ENCODE results near the gene SIX1.

Gene SIX1

GRCh38 chr14:60658909-60659585 is 9.8 kb upstream of the SIX1 start:
- no peaks in the 10 kb centered on the region for H3K36me3 Mint-ChIP-seq
- H3K9me3 Mint-ChIP-seq = peaks cover 10% of the 10 kb centered on the region
- no peak overlapping the region for H3K4me3 Mint-ChIP-seq
- ATAC-seq = no peak
- peaks cover 27% of the 10 kb centered on the region for H3K4me1 Mint-ChIP-seq
- peaks cover 84% of the 10 kb centered on the region for H3K27me3 Mint-ChIP-seq
- no peak overlapping the region for H3K27ac Mint-ChIP-seq

- no peak for ATAC-seq
- H3K27me3 Mint-ChIP-seq = peaks cover 84% of the 10 kb centered on the region
- peaks cover 14% of the 10 kb centered on the region for H3K9me3 Mint-ChIP-seq
- peak overlapping the region; percentile 87 for H3K4me3 Mint-ChIP-seq
- H3K36me3 Mint-ChIP-seq = peaks cover 6% of the 10 kb centered on the region
- peak overlapping the region; percentile 89 for H3K27ac Mint-ChIP-seq
- H3K4me1 Mint-ChIP-seq = peaks cover 33% of the 10 kb centered on the region
Observed at GRCh38 chr14:60658211-60658690, 9.0 kb upstream of the SIX1 start.

DNA sequence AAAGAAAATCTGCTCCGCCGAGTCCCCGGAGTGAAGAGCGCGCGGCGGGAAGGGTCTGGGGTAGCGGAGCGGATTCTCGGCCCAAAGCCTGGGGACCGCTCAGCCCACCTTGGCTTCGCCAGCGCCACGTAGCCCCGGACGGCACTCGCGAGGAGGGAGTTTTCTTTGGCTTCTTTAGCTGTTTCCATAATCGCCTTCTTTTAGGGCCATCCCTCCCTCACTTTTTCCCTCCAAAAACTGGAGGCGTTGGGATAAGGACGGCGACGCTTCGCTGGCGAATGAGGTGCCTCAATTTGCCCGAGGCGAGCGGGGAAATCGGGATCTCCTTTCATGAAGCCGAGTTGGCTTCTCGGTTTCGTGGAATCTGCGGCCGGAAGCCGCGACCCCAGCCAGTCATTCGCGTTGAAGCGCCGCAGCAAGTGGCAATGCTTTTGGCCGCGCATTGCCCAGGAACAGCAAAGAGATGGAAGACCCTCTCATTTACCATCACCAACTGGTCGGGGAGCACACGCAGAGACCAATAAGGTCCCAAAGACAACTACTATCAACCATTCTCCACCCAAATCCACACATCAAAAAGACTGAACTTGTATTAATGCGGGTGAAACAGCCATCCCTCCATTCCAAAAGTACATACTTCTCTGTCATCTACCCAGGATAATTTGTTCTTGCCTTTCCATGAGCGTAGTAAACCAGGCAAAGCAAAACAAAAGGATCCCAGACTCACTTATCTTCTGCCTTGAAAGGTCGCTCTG is 8.4 kb upstream of the SIX1 start:
- ATAC-seq = no peak
- Mint-ChIP-seq H3K27ac (peak overlapping the region; percentile 89), H3K4me3 (peak overlapping the region; percentile 87), H3K27me3 (peaks cover 84% of the 10 kb centered on the region), H3K36me3 (peaks cover 6% of the 10 kb centered on the region), H3K4me1 (peaks cover 35% of the 10 kb centered on the region), H3K9me3 (peaks cover 14% of the 10 kb centered on the region)

GRCh38 chr14:60656686-60657455 is 7.6 kb upstream of the SIX1 start:
- ATAC-seq = peak; percentile 98
- Mint-ChIP-seq H3K27ac (peak overlapping the region; percentile 89), H3K9me3 (peaks cover 14% of the 10 kb centered on the region), H3K36me3 (peaks cover 6% of the 10 kb centered on the region), H3K27me3 (peaks cover 84% of the 10 kb centered on the region), H3K4me1 (peaks cover 35% of the 10 kb centered on the region), H3K4me3 (peak overlapping the region; percentile 87)

DNA sequence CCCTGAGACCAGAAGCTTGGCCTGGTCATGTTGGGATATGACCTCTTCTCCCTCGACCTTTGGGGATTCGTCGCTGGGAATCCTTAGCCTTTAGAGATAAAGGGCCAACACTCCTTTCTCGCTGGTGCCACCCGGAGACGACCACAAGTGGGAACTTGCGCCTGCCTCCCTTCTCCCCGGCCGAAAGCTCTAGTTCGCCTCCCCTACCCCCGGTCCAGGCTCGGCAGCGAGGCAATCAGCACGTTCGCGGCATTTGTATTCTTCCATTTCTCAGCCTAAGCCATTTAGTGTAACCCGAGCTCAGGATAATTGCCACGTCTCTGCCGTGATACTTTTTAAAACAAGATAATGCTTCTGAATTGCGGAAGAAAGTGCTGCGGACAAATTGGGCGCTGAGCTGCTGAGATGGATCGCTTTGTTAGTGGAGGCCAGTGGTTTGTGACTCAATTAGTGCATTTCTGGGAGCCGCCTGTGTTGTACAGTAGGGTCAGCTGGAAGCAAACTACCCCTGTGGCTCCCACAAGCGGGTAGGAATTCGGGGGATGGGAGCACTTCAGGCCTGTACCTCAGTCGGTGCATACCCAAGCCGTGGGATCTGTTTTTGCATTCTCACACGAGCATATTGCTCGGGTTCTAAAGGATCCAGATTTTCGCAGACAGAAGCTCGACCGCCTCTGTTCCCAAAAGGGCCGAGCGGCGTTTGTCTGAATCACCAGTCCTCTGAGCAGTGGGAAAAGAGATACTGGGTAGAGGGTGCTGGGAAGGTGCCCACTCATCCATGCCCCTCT is 6.8 kb upstream of the SIX1 start:
- peaks cover 35% of the 10 kb centered on the region for H3K4me1 Mint-ChIP-seq

GRCh38 chr14:60655119-60655897 is 6.0 kb upstream of the SIX1 start:
- no peak for ATAC-seq
- H3K4me3 Mint-ChIP-seq = peak overlapping the region; percentile 87
- peaks cover 14% of the 10 kb centered on the region for H3K9me3 Mint-ChIP-seq
- peaks cover 39% of the 10 kb centered on the region for H3K4me1 Mint-ChIP-seq
- no peak overlapping the region for H3K27ac Mint-ChIP-seq
- peaks cover 6% of the 10 kb centered on the region for H3K36me3 Mint-ChIP-seq
- H3K27me3 Mint-ChIP-seq = peaks cover 92% of the 10 kb centered on the region

More for the DNA sequence above, 6.8 kb upstream of the SIX1 start:
- Mint-ChIP-seq H3K36me3 (peaks cover 6% of the 10 kb centered on the region), H3K27me3 (peaks cover 84% of the 10 kb centered on the region), H3K9me3 (peaks cover 14% of the 10 kb centered on the region), H3K4me3 (peak overlapping the region; percentile 87), H3K27ac (no peak overlapping the region)
- no peak for ATAC-seq

DNA sequence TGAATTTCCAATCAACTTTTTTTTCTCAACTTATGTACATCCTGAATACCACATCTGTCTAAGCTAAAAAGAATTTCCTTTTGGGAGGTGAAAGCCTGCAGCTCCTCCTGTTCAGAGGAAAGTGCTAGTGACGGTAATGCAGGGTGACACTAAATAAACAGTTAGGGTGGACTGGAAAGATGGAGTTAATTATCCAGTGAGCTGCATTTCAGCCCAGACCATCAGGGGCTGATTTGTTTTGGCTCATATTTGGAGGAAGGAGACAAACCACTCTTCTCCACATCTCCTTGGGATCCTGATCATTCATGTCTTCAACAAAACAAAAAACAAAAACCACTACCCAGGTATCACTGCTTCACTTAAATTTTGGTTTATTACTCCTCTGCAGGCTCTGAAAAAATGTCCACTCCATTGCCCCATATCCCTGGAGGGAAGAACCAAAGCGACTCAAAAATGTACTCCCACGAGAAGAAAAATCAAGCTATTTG is 5.1 kb upstream of the SIX1 start:
- H3K36me3 Mint-ChIP-seq = peaks cover 6% of the 10 kb centered on the region
- H3K27me3 Mint-ChIP-seq = peaks cover 98% of the 10 kb centered on the region
- no peak overlapping the region for H3K4me3 Mint-ChIP-seq
- no peak overlapping the region for H3K27ac Mint-ChIP-seq
- no peak for ATAC-seq
- H3K9me3 Mint-ChIP-seq = peaks cover 14% of the 10 kb centered on the region
- H3K4me1 Mint-ChIP-seq = peaks cover 45% of the 10 kb centered on the region

DNA sequence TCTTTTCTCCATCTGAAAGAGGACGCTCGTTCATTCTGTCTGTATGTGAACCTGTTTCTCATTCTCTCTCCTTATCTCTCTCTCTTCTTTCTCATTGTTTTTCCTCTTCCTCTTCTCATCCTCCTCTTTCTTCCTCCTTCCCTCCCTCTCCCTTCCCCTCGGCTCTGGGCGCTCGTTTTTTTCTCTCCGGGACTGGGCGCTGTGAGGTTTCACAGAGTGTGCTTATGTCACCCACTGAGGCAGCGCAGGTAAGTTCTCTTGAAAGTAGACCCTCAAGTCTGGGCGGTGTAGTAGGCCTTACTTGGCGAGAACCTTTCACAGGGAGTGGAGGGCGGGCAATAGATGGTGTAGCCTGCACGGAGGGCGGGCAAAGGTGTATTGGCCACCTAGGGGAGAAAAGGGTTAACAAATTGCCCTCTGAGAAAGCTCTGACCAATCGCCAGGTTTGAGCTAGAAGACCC is 4.5 kb upstream of the SIX1 start:
- peaks cover 14% of the 10 kb centered on the region for H3K9me3 Mint-ChIP-seq
- no peak overlapping the region for H3K27ac Mint-ChIP-seq
- H3K36me3 Mint-ChIP-seq = peaks cover 6% of the 10 kb centered on the region
- H3K4me1 Mint-ChIP-seq = peaks cover 49% of the 10 kb centered on the region
- ATAC-seq = no peak
- H3K4me3 Mint-ChIP-seq = no peak overlapping the region
- peaks cover 98% of the 10 kb centered on the region for H3K27me3 Mint-ChIP-seq

GRCh38 chr14:60652674-60653651 is 3.7 kb upstream of the SIX1 start:
- H3K4me3 Mint-ChIP-seq = no peak overlapping the region
- H3K36me3 Mint-ChIP-seq = peaks cover 6% of the 10 kb centered on the region
- H3K4me1 Mint-ChIP-seq = peaks cover 49% of the 10 kb centered on the region
- peaks cover 14% of the 10 kb centered on the region for H3K9me3 Mint-ChIP-seq
- no peak for ATAC-seq
- peaks cover 98% of the 10 kb centered on the region for H3K27me3 Mint-ChIP-seq
- H3K27ac Mint-ChIP-seq = no peak overlapping the region

DNA sequence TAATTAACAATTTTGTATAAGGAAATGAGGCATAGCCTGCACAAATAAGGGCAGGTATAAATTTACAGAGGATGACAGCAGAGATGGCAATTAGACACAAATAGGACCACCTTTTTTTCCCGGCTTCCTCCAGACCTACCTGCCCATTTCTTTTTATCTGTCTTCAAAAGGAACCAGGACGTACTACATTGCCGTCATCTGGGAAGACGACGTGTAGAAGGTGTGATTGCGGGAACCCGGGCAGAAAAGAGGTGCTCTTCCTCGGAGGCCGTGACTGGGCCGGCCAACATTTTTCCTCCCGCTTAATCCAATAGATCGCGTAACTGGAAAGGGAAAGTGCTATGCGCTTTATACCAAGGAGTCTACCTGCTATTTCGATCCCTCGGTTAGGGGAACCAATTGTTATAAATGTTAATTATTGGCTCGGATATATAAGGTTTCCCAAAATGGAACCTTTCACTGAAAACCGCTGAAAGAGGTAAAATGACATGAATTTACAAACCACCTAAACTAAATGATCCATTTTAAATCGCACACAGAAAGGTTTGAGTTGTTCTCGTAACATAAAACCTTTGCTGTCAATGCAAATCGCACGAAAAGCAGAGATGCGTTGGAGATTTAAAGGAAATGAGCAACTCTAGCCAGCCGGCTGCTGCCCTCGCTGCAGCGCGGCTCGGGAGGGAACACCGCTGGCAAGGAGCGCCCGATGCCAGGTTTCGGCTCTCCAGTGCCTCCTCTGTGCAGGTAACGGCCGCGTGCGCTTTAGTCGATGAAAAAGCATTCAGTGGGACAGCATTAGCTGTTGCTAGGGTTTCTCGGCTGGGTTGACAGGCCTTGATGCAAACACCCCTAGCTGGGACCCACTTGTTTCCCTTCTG is 2.8 kb upstream of the SIX1 start:
- Mint-ChIP-seq H3K4me3 (no peak overlapping the region), H3K27ac (no peak overlapping the region), H3K36me3 (peaks cover 6% of the 10 kb centered on the region), H3K9me3 (peaks cover 14% of the 10 kb centered on the region), H3K4me1 (peaks cover 53% of the 10 kb centered on the region), H3K27me3 (peaks cover 98% of the 10 kb centered on the region)
- no peak for ATAC-seq

DNA sequence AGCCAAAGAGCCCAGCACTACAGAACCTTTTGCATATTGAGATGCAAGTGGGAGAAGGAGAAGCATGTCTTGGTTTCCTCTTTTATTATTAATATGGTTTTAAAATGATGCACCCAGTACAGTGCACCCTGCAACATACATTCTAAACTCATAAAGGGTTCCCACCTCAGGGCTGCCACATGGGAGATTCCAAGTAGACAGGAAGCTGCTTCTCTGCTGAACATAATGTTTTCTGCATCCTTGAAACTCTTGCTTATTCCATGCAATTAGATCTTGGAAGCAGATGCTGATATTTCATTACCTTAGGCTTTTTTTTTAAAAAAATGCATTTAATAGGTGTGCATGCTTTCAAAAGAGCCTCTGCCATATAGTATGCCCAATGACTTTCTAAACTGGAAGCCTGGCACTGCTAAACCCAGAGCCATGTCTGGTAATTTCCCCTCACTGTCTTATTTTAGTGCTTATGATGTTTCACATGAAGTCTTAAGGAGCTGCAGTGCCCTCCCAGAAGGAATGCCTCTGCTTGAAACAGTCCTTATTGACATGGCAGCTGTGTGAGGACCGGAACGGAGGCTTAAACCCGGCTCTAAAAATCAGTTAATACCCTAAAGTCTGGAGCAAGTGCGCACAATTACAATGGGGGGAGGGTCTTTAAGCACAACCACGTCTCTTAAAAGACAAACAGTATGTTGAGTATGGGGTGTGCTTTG is 2.0 kb upstream of the SIX1 start:
- H3K36me3 Mint-ChIP-seq = peaks cover 6% of the 10 kb centered on the region
- ATAC-seq = no peak
- H3K4me3 Mint-ChIP-seq = no peak overlapping the region
- peaks cover 54% of the 10 kb centered on the region for H3K4me1 Mint-ChIP-seq
- H3K9me3 Mint-ChIP-seq = peaks cover 14% of the 10 kb centered on the region
- H3K27me3 Mint-ChIP-seq = peaks cover 100% of the 10 kb centered on the region
- H3K27ac Mint-ChIP-seq = no peak overlapping the region

Measured in stimulated activated memory B cell treated with anti-CD40 and anti-IgM and Interleukin-4, amounts not matched to agents 10 μg/mL and 1 μg/mL and 100 μg/mL, for 72 hours (primary cell).